Measurements from ENCODE around the gene SLC7A5. TPM values are rescaled to one million over a fixed set of nuclear protein-coding genes. Genes with fewer than 3 reads are reported as not detected.

The SLC7A5 gene
- polyA plus RNA-seq, 1 experiment: 17.9 TPM

GRCh38 chr16:87849419-87850008, 19.8 kb downstream of the SLC7A5 start:
- TF ChIP-seq CTCF (IDR thresholded peaks at IDR 0.05; ENCODE audit: low read depth, low read length): no peak
- Histone ChIP-seq H3K4me3 (ENCODE audit: low read depth, low read length) (no peak overlapping the region), H3K27ac (ENCODE audit: low read depth, low read length) (no peak overlapping the region), H3K9me3 (ENCODE audit: control insufficient read depth, insufficient read depth, low read length) (no peaks in the 10 kb centered on the region), H3K27me3 (ENCODE audit: control insufficient read depth, insufficient read depth, low read length) (no peaks in the 10 kb centered on the region)
- CTCF ChIA-PET: interaction anchor here (0.7 to 3.4 kb wide), 19 partner anchors 11 to 76 kb away, joined by 3 to 46 read pairs (median 7); partner anchors contain the start of gene SLC7A5
- POLR2A ChIA-PET: interaction anchor here (1.0 kb wide), 1 partner anchor 22 kb away, joined by 3 read pairs; no protein-coding TSS in a partner anchor
- no peak for DNase-seq (ENCODE audit: low read depth, low spot score)

DNA sequence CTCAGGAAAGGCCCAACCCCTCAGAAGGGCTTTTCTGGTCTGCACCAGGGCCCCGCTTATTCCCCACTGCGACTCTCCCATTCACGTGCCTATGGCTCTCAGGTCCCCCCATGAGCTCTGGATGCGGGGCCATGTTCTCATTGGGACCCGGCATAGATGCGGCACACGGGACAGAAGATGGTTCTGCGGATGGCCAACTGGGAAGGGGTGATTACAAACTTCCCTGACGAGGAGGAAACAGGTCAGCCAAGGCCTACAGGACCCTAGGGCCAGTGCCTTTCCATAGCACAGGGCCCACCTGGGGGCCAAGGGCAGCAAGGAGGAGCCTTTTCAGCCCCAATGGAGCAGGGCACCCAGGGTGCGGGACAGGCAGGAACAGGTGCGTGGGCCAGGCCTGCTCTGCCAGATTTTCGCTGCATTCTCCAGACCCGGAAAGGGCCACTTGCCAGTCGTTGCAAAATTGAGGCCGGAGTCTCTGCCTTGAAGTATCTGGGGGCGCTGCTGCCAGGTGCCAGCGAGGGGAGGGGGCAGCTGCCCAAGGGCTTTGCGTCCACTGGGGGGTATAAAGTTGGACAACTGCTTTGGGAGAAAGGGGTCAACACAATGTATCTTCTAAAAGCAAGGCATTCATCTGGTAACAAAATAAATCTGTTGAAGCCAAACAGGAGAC, 20.5 kb downstream of the SLC7A5 start:
- Histone ChIP-seq H3K27ac (ENCODE audit: low read depth, low read length) (no peak overlapping the region), H3K9me3 (ENCODE audit: control insufficient read depth, insufficient read depth, low read length) (no peaks in the 10 kb centered on the region), H3K27me3 (ENCODE audit: control insufficient read depth, insufficient read depth, low read length) (no peaks in the 10 kb centered on the region), H3K4me3 (ENCODE audit: low read depth, low read length) (no peak overlapping the region)
- no peak for DNase-seq (ENCODE audit: low read depth, low spot score)
- POLR2A ChIA-PET: no interaction called here
- CTCF ChIA-PET: interaction anchor here (0.7 to 3.4 kb wide), 18 partner anchors 10 to 75 kb away, joined by 3 to 46 read pairs (median 8); partner anchors contain the start of gene SLC7A5
- TF ChIP-seq CTCF (IDR thresholded peaks at IDR 0.05; ENCODE audit: low read depth, low read length): no peak

DNA sequence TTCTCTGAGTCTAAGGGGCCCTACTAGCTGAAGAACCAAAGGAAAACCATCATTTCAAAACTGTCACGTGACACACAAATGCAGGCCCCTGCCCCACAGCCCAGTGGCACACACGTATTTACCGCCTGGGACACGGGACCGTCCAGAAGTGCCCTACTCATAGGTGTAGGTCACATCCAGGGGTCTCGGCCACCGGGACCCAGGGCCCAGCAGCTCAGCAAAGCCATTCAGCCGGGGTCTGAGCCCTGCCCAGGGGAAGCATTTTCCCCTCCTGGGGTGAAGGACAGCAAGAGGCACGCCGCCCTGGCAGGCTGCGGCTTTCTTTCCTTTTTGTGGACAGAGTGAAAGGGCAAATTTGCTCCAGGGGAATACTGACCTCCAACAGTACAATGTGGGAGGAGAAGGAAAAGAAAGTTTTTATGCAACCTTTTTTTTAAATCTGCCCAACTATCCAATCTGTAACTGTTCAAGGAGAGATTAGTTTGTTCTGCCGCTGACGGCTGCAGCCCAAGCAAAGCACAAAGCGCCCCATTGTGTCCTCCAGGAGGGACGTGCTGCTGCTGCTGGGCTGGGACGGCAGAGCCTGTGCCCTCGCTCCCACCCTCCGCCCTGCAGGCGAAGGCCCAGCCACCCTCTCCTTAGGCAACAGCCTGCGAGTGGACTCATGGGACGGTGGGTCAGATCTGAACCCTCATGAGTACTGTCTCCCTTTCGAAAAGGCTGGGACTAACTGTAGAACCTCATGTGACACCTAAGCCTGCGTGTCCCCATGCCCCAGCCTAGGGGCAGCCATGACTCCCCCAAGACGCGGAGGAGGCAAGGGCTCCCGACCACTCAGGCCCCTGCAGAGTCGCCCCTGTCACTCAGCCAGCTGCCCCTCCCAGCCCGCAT, 21.3 kb downstream of the SLC7A5 start:
- H3K4me3 ChIP-seq (ENCODE audit: low read depth, low read length): no peak overlapping the region
- CTCF ChIA-PET: interaction anchor here (0.9 to 2.7 kb wide), 4 partner anchors 24 to 78 kb away, joined by 3 to 12 read pairs (median 4); no protein-coding TSS in a partner anchor
- POLR2A ChIA-PET: no interaction called here
- DNase-seq (ENCODE audit: low read depth, low spot score): no peak
- no peaks in the 10 kb centered on the region for H3K27me3 ChIP-seq (ENCODE audit: control insufficient read depth, insufficient read depth, low read length)
- no peak overlapping the region for H3K27ac ChIP-seq (ENCODE audit: low read depth, low read length)
- no peak for TF ChIP-seq CTCF (IDR thresholded peaks at IDR 0.05; ENCODE audit: low read depth, low read length)
- no peaks in the 10 kb centered on the region for H3K9me3 ChIP-seq (ENCODE audit: control insufficient read depth, insufficient read depth, low read length)

GRCh38 chr16:87847467-87847784, 21.9 kb downstream of the SLC7A5 start:
- Histone ChIP-seq H3K4me3 (ENCODE audit: low read depth, low read length) (no peak overlapping the region), H3K27ac (ENCODE audit: low read depth, low read length) (no peak overlapping the region), H3K9me3 (ENCODE audit: control insufficient read depth, insufficient read depth, low read length) (no peaks in the 10 kb centered on the region), H3K27me3 (ENCODE audit: control insufficient read depth, insufficient read depth, low read length) (no peaks in the 10 kb centered on the region)
- TF ChIP-seq CTCF (IDR thresholded peaks at IDR 0.05; ENCODE audit: low read depth, low read length): no peak
- POLR2A ChIA-PET: no interaction called here
- CTCF ChIA-PET: interaction anchor here (0.9 to 2.7 kb wide), 4 partner anchors 24 to 78 kb away, joined by 3 to 12 read pairs (median 4); no protein-coding TSS in a partner anchor
- DNase-seq (ENCODE audit: low read depth, low spot score): no peak
